Posterior vena cava (tissue), 2 donors: ENCODE measurements around the gene WDR82. TPM values are rescaled to one million over a fixed set of nuclear protein-coding genes. Genes with fewer than 3 reads are reported as not detected.
"Not testable (repeated sequence)": the region's sequence is repeated elsewhere in the genome, so short reads cannot be mapped to it uniquely, and the experiment has no call there.

Source experiments
- DNase-seq: peaks from one replicate; pipeline ENCODE4 v3.0.0-alpha.2; 2020; ENCODE audit warnings: low spot score
- intact Hi-C, 2 donors: fragments of 100-400 bp; cut with DNase I; formaldehyde crosslinking; loops; one replicate each; pipeline versions ENCODE4 v1.14.1 to v1.14.2; 2022 to 2023
- total RNA-seq, 2 donors: library from RNA; stranded (reverse); fragmentation: NEBNext Ultra II Directional; extraction: Animal tissue kit (Norgen Biotek cat#: 25700); gene quantifications; one replicate each; pipeline ENCODE4 v1.2.1, GENCODE V29; 2021
- donor health status: DM: yes; HTN: yes; CAD: no.
- donor health status: DM: yes; HTN: yes; CAD: no.

Gene WDR82
- total RNA-seq, 2 donors from 2014 or later = 58.4 to 72.6 TPM

DNA sequence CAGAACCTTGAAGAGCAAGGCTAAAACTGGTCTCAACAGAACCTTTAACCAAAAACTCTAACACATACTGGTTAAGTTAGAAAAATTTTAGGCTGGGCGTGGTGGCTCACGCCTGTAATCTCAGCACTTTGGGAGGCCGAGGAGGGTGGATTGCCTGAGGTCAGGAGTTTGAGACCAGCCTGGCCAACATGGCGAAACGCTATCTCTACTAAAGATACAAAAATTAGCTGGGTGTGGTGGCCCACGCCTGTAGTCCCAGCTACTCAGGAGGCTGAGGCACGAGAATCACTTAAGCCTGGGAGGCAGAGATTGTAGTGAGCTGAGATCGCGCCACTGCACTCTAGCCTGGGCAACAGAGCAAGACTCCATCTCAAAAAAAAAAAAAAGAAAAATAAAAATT lies 6.3 kb downstream of the WDR82 start:
- intact Hi-C loops, DNase-seq: not testable (repeated sequence)

DNA sequence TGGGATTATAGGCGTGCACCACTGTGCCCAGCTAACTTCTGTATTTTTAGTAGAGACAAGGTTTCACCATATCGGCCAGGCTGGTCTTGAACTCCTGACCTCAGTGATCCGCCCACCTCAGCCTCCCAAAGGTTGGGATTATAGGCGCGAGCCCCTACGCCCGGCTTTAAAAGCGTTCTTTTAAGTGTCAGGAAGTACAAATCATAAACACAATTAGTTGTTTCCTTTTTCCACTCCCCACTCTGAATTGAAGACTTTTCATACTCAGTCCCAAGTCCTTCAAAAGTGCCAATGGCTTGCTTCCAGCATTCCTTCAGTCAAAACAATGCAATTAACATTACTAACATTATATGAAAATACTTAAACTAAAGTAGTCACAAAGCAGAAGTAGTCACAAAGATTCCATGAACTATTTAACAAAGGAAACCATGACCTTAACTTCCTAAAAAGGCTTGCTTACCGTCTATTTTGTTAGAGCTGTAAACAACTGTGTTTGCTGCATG lies 8.1 kb downstream of the WDR82 start:
- intact Hi-C loops = no loop called here
- DNase-seq = no peak

GRCh38 chr3:52269776-52270175 lies 8.7 kb downstream of the WDR82 start:
- intact Hi-C loops = no loop called here
- DNase-seq = no peak

DNA sequence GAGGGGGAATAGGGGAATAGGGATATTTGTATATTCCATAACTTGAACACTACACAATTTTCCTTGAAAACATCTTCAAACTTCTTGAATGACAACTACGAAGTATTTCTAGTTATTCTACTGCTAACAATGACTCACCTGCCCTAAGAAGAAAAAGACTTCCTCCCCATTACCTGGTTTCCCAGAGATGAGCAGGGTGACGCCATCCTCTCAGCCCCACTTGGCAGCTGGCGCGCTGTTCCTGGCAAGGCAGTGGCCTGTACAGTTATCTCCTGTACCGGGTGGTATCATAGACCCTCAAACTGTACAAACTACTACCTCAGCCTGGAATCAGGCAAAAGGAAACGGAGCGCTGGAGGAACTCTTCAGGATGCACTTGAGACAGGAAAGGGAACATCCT lies 10.4 kb downstream of the WDR82 start:
- intact Hi-C loops = no loop called here
- DNase-seq = no peak

DNA sequence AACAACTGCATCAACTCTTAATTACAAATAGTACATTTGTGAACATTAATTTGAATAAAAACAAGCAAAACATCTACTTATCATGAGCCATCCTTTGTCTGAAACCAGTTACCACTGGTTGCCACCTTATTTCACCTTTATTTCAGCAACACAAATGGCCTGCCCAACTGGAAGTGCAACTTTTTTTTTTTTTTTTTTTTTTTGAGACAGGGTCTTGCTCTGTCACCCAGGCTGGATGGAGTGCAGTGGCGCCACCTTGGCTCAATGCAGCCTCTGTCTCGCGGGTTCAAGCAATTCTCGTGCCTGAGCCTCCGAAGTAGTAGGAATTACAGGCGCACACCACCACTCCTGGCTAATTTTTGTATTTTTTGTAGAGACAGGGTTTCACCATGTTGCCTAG lies 13.1 kb downstream of the WDR82 start:
- DNase-seq = no peak
- intact Hi-C loops = no loop called here

- intact Hi-C loops = no loop called here
- no peak for DNase-seq
These were observed 16.0 kb downstream of the WDR82 start for GRCh38 chr3:52262447-52262846.

DNA sequence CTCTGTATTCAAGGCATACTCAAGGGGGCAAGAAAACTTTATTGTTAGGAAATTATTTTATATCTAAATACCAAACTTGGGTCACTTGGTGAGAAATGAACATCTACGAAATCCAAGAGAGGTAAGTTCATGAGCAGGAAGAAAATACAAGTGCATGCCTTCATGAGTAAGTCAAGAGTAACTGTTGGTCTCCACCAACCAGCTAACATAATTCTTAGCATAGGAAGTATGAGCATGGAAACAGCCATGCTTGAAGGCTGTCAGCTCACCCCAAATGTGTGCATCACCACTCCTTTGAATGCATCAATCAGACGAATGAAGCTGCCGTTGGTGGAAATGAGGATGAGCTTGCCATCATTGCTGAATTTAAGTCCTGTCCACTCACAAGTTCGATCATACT lies 19.0 kb downstream of the WDR82 start:
- intact Hi-C loops = no loop called here
- DNase-seq = no peak

- DNase-seq = no peak
- intact Hi-C loops = no loop called here
These were observed 19.4 kb downstream of the WDR82 start for GRCh38 chr3:52259035-52259434.

DNA sequence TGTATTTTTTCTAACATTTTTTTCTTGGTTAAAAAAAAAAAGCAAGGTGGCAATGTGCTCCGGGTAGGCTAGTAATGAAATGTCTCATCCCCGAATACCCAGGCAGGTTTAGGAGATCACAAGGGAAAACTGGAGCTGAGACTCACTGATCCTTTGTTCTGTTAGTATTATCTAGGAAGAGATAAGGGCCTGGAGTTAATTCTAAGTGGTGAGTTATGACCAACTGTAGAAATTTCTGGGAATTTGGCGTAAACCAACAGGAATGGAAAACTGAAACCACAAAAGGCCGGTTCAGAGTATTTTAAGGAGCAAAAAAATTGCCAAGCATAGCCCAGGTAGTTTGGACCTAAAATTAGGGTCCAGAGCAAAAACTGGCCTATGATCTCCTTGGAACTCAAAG lies 20.5 kb downstream of the WDR82 start:
- no peak for DNase-seq
- intact Hi-C loops = no loop called here

- intact Hi-C loops = no loop called here
- no peak for DNase-seq
These were observed 21.8 kb downstream of the WDR82 start for GRCh38 chr3:52256622-52257021.

DNA sequence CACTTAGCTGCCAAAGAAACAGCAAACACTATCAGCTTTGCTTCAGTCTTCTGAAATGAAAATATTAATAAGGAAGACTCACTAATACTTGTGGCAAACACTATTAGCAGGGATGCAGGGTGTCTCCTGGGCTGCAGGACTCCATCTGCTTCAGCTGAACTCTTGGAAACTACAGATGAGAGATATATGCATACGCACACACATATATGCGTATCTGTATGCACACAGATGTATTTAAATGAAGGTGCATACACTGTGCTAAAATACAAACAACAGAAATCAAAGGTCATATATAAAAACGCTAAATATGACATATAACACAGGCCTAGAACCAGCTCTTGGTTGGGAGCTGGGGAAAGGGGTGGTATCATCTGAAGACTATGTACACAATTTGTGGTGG lies 22.3 kb downstream of the WDR82 start:
- no peak for DNase-seq
- intact Hi-C loops = no loop called here

- no peak for DNase-seq
- intact Hi-C loops = no loop called here
These were observed 23.8 kb downstream of the WDR82 start for GRCh38 chr3:52254608-52255007.

GRCh38 chr3:52253314-52254304 lies 24.8 kb downstream of the WDR82 start:
- intact Hi-C loops = no loop called here
- peak; percentile 88 for DNase-seq

GRCh38 chr3:52250122-52250521 lies 28.3 kb downstream of the WDR82 start:
- DNase-seq = peak; percentile 34
- intact Hi-C loops = no loop called here

- DNase-seq = peak; percentile 55
- intact Hi-C loops = no loop called here
These were observed 28.8 kb downstream of the WDR82 start for GRCh38 chr3:52249683-52250082.

- intact Hi-C loops = no loop called here
These were observed 29.5 kb downstream of the WDR82 start for GRCh38 chr3:52248816-52249547.

GRCh38 chr3:52248165-52248541 lies 30.3 kb downstream of the WDR82 start:
- DNase-seq = no peak
- intact Hi-C loops = no loop called here

More at GRCh38 chr3:52248816-52249547, 29.5 kb downstream of the WDR82 start:
- peak; percentile 83 for DNase-seq

DNA sequence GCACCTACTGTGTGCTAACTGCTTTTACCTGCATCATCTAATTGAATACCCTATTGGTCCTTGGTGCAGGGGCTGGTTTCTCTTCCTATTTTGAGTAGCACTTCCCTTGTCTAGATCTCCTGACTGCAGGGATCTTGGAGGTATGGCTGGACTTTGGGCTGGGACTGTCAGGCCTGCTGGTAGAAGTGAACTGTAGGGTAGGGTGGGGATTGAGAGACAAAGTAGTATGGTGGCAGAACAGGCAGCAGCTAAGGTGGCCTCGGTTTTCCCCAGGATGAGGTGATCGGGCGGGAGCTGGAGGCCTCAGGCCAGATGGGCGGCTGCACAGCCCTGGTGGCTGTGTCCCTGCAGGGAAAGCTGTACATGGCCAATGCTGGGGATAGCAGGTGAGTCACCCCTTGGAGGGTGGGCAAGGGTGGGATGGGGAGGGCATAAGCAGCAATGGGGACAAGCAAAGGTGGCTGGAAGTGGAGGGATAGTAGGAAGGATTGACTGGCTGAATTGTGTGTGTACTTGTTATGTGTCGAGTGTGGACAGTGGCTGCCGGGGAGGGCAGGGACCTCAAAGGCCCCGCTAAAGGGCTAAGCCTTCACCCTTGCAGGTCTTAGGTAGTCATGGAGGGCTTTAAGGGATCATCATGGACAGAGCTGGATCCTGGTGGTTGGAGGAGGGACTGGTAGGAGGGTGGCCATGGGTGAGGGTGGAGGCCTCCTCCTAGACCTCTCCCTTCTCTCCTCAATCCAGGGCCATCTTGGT lies 30.9 kb downstream of the WDR82 start:
- intact Hi-C loops = no loop called here

DNA sequence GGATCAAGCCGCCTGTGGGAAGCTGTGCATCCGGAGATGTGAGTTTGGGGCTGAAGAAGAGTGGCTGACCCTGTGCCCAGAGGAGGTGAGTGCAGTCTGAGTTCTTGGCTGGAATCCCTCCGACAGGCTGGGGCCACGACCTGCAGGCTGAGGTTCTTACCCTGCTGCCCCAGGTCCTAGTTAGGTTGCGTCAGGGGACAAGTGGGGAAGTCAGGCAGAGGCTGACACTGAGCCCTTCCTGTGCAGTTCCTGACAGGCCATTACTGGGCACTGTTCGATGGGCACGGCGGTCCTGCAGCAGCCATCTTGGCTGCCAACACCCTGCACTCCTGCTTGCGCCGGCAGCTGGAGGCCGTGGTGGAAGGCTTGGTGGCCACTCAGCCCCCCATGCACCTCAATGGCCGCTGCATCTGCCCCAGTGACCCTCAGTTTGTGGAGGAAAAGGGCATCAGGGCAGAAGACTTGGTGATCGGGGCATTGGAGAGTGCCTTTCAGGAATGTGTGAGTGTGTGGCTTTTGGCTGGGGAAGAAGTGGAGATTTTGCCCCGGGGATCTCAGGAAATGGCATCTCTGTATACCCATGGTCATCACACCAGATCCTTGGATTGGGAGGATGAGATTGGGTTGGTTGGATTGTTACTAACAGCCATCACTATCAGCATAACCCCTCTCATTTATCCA lies 31.6 kb downstream of the WDR82 start:
- DNase-seq = no peak

More for the DNA sequence above, 30.9 kb downstream of the WDR82 start:
- DNase-seq = no peak

More for the DNA sequence above, 31.6 kb downstream of the WDR82 start:
- intact Hi-C loops = no loop called here
